Neural progenitor cell (in vitro differentiated cells): ENCODE results near the gene EEF1AKMT4.

Source experiments
- EZH2 ChIP-seq: fragments of 200-600 bp; sonication (generic); IDR thresholded peaks from 2 replicates; pipeline ENCODE4 v1.6.1; 2017; ENCODE audit warnings: antibody characterized with exemption, mild to moderate bottlenecking, moderate library complexity
- EZH2phosphoT487 ChIP-seq: fragments of 200-600 bp; sonication (generic); IDR thresholded peaks from 2 replicates; pipeline ENCODE4 v1.6.1; 2017; ENCODE audit warnings: antibody characterized with exemption
- TF ChIP-seq, protein P1 (sequence below): fragments of 200-600 bp; sonication (generic); IDR thresholded peaks from 2 replicates; pipeline ENCODE4 v1.5.1; 2017; ENCODE audit warnings: antibody characterized with exemption, mild to moderate bottlenecking

DNA sequence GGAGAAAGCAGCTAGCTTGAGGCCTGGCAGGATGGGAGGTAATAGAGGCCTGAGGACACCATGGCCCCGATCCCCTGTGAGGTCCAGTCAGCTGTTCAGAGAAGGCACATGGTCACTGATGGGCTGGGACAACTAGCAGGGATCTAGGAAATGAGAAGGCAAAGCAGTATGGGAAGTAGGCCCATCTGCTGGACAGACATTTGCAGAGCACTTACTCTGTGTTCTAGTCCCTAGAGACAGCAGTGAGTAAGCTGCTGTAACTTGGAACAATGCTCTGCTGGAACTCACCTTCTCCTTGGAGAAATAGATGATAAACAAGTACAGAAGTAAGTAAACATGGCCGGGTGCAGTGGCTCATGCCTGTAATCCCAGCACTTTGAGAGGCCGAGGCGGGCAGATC lies 33.5 kb downstream of the EEF1AKMT4 start:
- TF ChIP-seq, protein P1, sequence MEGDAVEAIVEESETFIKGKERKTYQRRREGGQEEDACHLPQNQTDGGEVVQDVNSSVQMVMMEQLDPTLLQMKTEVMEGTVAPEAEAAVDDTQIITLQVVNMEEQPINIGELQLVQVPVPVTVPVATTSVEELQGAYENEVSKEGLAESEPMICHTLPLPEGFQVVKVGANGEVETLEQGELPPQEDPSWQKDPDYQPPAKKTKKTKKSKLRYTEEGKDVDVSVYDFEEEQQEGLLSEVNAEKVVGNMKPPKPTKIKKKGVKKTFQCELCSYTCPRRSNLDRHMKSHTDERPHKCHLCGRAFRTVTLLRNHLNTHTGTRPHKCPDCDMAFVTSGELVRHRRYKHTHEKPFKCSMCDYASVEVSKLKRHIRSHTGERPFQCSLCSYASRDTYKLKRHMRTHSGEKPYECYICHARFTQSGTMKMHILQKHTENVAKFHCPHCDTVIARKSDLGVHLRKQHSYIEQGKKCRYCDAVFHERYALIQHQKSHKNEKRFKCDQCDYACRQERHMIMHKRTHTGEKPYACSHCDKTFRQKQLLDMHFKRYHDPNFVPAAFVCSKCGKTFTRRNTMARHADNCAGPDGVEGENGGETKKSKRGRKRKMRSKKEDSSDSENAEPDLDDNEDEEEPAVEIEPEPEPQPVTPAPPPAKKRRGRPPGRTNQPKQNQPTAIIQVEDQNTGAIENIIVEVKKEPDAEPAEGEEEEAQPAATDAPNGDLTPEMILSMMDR: no peak
- TF ChIP-seq EZH2 (no peak), EZH2phosphoT487 (no peak)
